Measurements from ENCODE around the gene RBSN.

DNA sequence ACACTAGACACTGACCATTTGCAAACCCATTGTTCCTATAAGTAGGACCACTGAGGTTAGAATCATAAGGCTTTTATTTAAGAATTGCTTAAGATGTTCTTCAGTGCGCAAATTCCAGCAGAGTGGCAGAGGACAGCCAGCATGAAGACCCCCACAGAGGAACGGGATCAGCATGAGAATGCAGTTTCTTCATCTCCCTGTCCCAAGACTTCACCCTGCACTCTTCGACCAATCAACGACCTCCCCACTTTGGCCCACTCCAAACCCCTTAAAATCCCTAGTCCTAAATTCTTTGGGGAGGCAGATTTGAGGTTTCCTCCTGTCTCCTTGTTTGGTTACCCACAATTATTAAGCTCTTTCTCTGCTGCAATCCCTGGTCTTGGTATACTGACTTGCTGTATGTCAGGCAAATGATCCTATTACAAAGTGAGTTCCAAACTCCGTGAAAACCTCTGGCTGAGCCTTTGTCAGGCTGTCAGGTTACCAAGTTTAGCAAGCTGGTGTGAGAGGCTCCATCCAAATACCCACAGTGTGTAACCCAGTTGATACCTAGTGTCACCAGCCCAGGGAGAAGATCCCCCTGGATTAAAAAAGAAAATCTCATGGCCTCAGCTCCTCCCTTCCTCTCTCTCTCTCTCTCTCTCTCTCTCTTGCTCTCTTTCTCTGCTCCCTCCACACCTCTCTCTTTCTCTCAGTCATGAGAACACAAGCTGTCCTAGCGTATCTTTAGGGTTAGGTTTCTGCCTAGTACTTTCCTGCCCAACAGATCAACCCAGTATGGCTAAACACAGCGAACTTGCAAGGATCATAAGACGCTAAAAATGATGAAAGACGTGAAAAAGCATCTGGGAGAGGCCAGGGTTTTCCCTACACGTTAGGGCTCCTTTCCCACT, 15.8 kb upstream of the RBSN start:
- TF ChIP-seq, protein P1, sequence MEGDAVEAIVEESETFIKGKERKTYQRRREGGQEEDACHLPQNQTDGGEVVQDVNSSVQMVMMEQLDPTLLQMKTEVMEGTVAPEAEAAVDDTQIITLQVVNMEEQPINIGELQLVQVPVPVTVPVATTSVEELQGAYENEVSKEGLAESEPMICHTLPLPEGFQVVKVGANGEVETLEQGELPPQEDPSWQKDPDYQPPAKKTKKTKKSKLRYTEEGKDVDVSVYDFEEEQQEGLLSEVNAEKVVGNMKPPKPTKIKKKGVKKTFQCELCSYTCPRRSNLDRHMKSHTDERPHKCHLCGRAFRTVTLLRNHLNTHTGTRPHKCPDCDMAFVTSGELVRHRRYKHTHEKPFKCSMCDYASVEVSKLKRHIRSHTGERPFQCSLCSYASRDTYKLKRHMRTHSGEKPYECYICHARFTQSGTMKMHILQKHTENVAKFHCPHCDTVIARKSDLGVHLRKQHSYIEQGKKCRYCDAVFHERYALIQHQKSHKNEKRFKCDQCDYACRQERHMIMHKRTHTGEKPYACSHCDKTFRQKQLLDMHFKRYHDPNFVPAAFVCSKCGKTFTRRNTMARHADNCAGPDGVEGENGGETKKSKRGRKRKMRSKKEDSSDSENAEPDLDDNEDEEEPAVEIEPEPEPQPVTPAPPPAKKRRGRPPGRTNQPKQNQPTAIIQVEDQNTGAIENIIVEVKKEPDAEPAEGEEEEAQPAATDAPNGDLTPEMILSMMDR (IDR thresholded peaks at IDR 0.05 in 4 of 5, conservative IDR thresholded peaks at IDR 0.05 in 1 of 5), result no peak
- no peak for TF ChIP-seq POLR2A (IDR thresholded peaks at IDR 0.05)
